GM12878 (cell line): ENCODE measurements around the gene RPL27.

ENCODE experiments used
- CTCF ChIP-seq, 3 experiments: IDR thresholded peaks in 2 of 3; conservative IDR thresholded peaks in 1 of 3; 2 replicates each; pipeline ENCODE4 v1.5.1; 2011; ENCODE audit warnings: low read depth in 3 of 3, low read length in 3 of 3, mild to moderate bottlenecking in 3 of 3, control low read depth in 2 of 3, moderate library complexity in 2 of 3, inconsistent platforms in 1 of 3, mixed read lengths in 1 of 3; ENCODE audit not compliant: control insufficient read depth in 2 of 3, insufficient read depth in 1 of 3; ENCODE audit errors: extremely low read depth in 1 of 3
- KDM1A ChIP-seq: fragments of 200-600 bp; sonication (generic); IDR thresholded peaks from 2 replicates; pipeline ENCODE4 v1.6.1; 2016; ENCODE audit warnings: borderline replicate concordance
- NRF1 ChIP-seq: conservative IDR thresholded peaks from 2 replicates; pipeline ENCODE4 v1.6.1; 2011; ENCODE audit warnings: mild to moderate bottlenecking, low read depth, low read length, improper control_type of control experiment
- POLR2A ChIP-seq: IDR thresholded peaks from 2 replicates; pipeline ENCODE4 v1.6.1; 2011; ENCODE audit warnings: low read depth, mild to moderate bottlenecking, low read length
- POLR2AphosphoS5 ChIP-seq: IDR thresholded peaks from 2 replicates; pipeline ENCODE4 v1.6.1; 2011; ENCODE audit warnings: mild to moderate bottlenecking, low read length, inconsistent platforms
- PRDM15 ChIP-seq: fragments of 450-650 bp; formaldehyde crosslinking; IDR thresholded peaks from 2 replicates; pipeline ENCODE4 v1.4.0; 2020; ENCODE audit warnings: mild to moderate bottlenecking, moderate library complexity
- TCF12 ChIP-seq: IDR thresholded peaks from 2 replicates; pipeline ENCODE4 v1.6.1; 2011; ENCODE audit warnings: low read depth, mild to moderate bottlenecking, low read length

- TF ChIP-seq TCF12 (no peak), KDM1A (no peak), POLR2A (no peak), POLR2AphosphoS5 (no peak), NRF1 (no peak), CTCF (IDR thresholded peaks at IDR 0.05 in 2 of 3, conservative IDR thresholded peaks at IDR 0.05 in 1 of 3; ENCODE audit: control insufficient read depth in 2 of 3, extremely low read depth in 1 of 3, insufficient read depth in 1 of 3, low read depth in 3 of 3, low read length in 3 of 3) (no peak), PRDM15 (CRISPR knock-in tag) (no peak)
Measured at GRCh38 chr17:43031666-43032065, 33.4 kb downstream of the RPL27 start.
